ENCODE measurements around the gene SYNE2.

The SYNE2 gene

GRCh38 chr14:64185184-64185583 lies 332.4 kb downstream of the SYNE2 start:
- peaks cover 1% of the 10 kb centered on the region for H3K4me1 Mint-ChIP-seq (ENCODE audit: low read depth)
- DNase-seq: no peak
- no peak overlapping the region for H3K4me3 Mint-ChIP-seq
- no peaks in the 10 kb centered on the region for H3K9me3 Mint-ChIP-seq
- H3K36me3 Mint-ChIP-seq (ENCODE audit: low read depth): peaks cover 71% of the 10 kb centered on the region
- H3K27ac Mint-ChIP-seq: no peak overlapping the region
- H3K27me3 Mint-ChIP-seq: no peaks in the 10 kb centered on the region

- Mint-ChIP-seq H3K4me1 (ENCODE audit: low read depth) (peaks cover 4% of the 10 kb centered on the region), H3K36me3 (ENCODE audit: low read depth) (peaks cover 73% of the 10 kb centered on the region), H3K27ac (no peak overlapping the region), H3K4me3 (no peak overlapping the region), H3K9me3 (no peaks in the 10 kb centered on the region), H3K27me3 (no peaks in the 10 kb centered on the region)
- DNase-seq: no peak
These were observed 333.7 kb downstream of the SYNE2 start for GRCh38 chr14:64186231-64187129.

GRCh38 chr14:64187331-64187730 lies 334.5 kb downstream of the SYNE2 start:
- no peaks in the 10 kb centered on the region for H3K27me3 Mint-ChIP-seq

GRCh38 chr14:64190974-64191502 lies 338.2 kb downstream of the SYNE2 start:
- H3K9me3 Mint-ChIP-seq: no peaks in the 10 kb centered on the region
- H3K4me3 Mint-ChIP-seq: no peak overlapping the region
- H3K4me1 Mint-ChIP-seq (ENCODE audit: low read depth): peaks cover 30% of the 10 kb centered on the region
- DNase-seq: no peak
- no peaks in the 10 kb centered on the region for H3K27me3 Mint-ChIP-seq
- peaks cover 67% of the 10 kb centered on the region for H3K36me3 Mint-ChIP-seq (ENCODE audit: low read depth)
- peak overlapping the region; percentile 53 for H3K27ac Mint-ChIP-seq

More at GRCh38 chr14:64187331-64187730, 334.5 kb downstream of the SYNE2 start:
- Mint-ChIP-seq H3K27ac (no peak overlapping the region), H3K9me3 (no peaks in the 10 kb centered on the region), H3K36me3 (ENCODE audit: low read depth) (peaks cover 74% of the 10 kb centered on the region), H3K4me1 (ENCODE audit: low read depth) (peaks cover 6% of the 10 kb centered on the region), H3K4me3 (no peak overlapping the region)
- DNase-seq: no peak

GRCh38 chr14:64191756-64192155 lies 339.0 kb downstream of the SYNE2 start:
- Mint-ChIP-seq H3K4me1 (ENCODE audit: low read depth) (peaks cover 34% of the 10 kb centered on the region), H3K27ac (no peak overlapping the region), H3K36me3 (ENCODE audit: low read depth) (peaks cover 60% of the 10 kb centered on the region), H3K4me3 (no peak overlapping the region), H3K9me3 (no peaks in the 10 kb centered on the region), H3K27me3 (no peaks in the 10 kb centered on the region)
- DNase-seq: no peak

GRCh38 chr14:64193821-64194220 lies 341.0 kb downstream of the SYNE2 start:
- Mint-ChIP-seq H3K4me3 (no peak overlapping the region), H3K9me3 (no peaks in the 10 kb centered on the region), H3K27ac (peak overlapping the region; percentile 42), H3K4me1 (ENCODE audit: low read depth) (peaks cover 37% of the 10 kb centered on the region), H3K36me3 (ENCODE audit: low read depth) (peaks cover 55% of the 10 kb centered on the region), H3K27me3 (no peaks in the 10 kb centered on the region)
- no peak for DNase-seq

- Mint-ChIP-seq H3K36me3 (ENCODE audit: low read depth) (peaks cover 53% of the 10 kb centered on the region), H3K9me3 (no peaks in the 10 kb centered on the region), H3K27me3 (no peaks in the 10 kb centered on the region), H3K27ac (peak overlapping the region; percentile 42), H3K4me1 (ENCODE audit: low read depth) (peaks cover 37% of the 10 kb centered on the region), H3K4me3 (no peak overlapping the region)
- no peak for DNase-seq
These were observed 341.6 kb downstream of the SYNE2 start for GRCh38 chr14:64194404-64194803.

- Mint-ChIP-seq H3K27me3 (no peaks in the 10 kb centered on the region), H3K4me3 (no peak overlapping the region), H3K36me3 (ENCODE audit: low read depth) (peaks cover 45% of the 10 kb centered on the region), H3K27ac (peak overlapping the region; percentile 42), H3K4me1 (ENCODE audit: low read depth) (peaks cover 37% of the 10 kb centered on the region), H3K9me3 (no peaks in the 10 kb centered on the region)
- no peak for DNase-seq
These were observed 342.4 kb downstream of the SYNE2 start for GRCh38 chr14:64195199-64195598.

- H3K27ac Mint-ChIP-seq: peak overlapping the region; percentile 24
- H3K36me3 Mint-ChIP-seq (ENCODE audit: low read depth): peaks cover 38% of the 10 kb centered on the region
- no peaks in the 10 kb centered on the region for H3K9me3 Mint-ChIP-seq
- no peak overlapping the region for H3K4me3 Mint-ChIP-seq
- no peak for DNase-seq
- H3K27me3 Mint-ChIP-seq: no peaks in the 10 kb centered on the region
- H3K4me1 Mint-ChIP-seq (ENCODE audit: low read depth): peaks cover 37% of the 10 kb centered on the region
These were observed 343.3 kb downstream of the SYNE2 start for GRCh38 chr14:64196056-64196455.

- Mint-ChIP-seq H3K36me3 (ENCODE audit: low read depth) (peaks cover 30% of the 10 kb centered on the region), H3K4me1 (ENCODE audit: low read depth) (peaks cover 33% of the 10 kb centered on the region), H3K9me3 (no peaks in the 10 kb centered on the region), H3K4me3 (peak overlapping the region; percentile 31), H3K27me3 (no peaks in the 10 kb centered on the region), H3K27ac (peak overlapping the region; percentile 45)
- no peak for DNase-seq
These were observed 344.1 kb downstream of the SYNE2 start for GRCh38 chr14:64196814-64197411.

GRCh38 chr14:64197996-64198395 lies 345.2 kb downstream of the SYNE2 start:
- Mint-ChIP-seq H3K4me3 (no peak overlapping the region), H3K36me3 (ENCODE audit: low read depth) (peaks cover 27% of the 10 kb centered on the region), H3K9me3 (no peaks in the 10 kb centered on the region), H3K27ac (no peak overlapping the region), H3K4me1 (ENCODE audit: low read depth) (peaks cover 36% of the 10 kb centered on the region), H3K27me3 (no peaks in the 10 kb centered on the region)
- no peak for DNase-seq

- no peak for DNase-seq
- Mint-ChIP-seq H3K4me1 (ENCODE audit: low read depth) (peaks cover 36% of the 10 kb centered on the region), H3K27me3 (no peaks in the 10 kb centered on the region), H3K27ac (no peak overlapping the region), H3K9me3 (no peaks in the 10 kb centered on the region), H3K36me3 (ENCODE audit: low read depth) (peaks cover 27% of the 10 kb centered on the region), H3K4me3 (no peak overlapping the region)
These were observed 345.7 kb downstream of the SYNE2 start for GRCh38 chr14:64198486-64198885.

GRCh38 chr14:64200170-64200569 lies 347.4 kb downstream of the SYNE2 start:
- Mint-ChIP-seq H3K9me3 (no peaks in the 10 kb centered on the region), H3K27ac (no peak overlapping the region), H3K36me3 (ENCODE audit: low read depth) (peaks cover 35% of the 10 kb centered on the region), H3K4me1 (ENCODE audit: low read depth) (peaks cover 19% of the 10 kb centered on the region), H3K27me3 (no peaks in the 10 kb centered on the region), H3K4me3 (no peak overlapping the region)
- DNase-seq: no peak

- Mint-ChIP-seq H3K9me3 (no peaks in the 10 kb centered on the region), H3K4me1 (ENCODE audit: low read depth) (peaks cover 9% of the 10 kb centered on the region), H3K27me3 (no peaks in the 10 kb centered on the region), H3K4me3 (no peak overlapping the region), H3K27ac (no peak overlapping the region), H3K36me3 (ENCODE audit: low read depth) (peaks cover 39% of the 10 kb centered on the region)
- no peak for DNase-seq
These were observed 348.5 kb downstream of the SYNE2 start for GRCh38 chr14:64201296-64201695.

All from activated T-cell treated with anti-CD3 and anti-CD28 coated beads, Interleukin-2, amount 50 U/mL, for 24 hours (primary cell).